SK-N-MC (cell line): ENCODE data around the gene TELO2.

Source experiments
- EZH2 ChIP-seq: fragments of 200-600 bp; sonication (generic); IDR thresholded peaks from one replicate; pipeline ENCODE4 v1.6.1; 2017; ENCODE audit warnings: antibody characterized with exemption
- FOXP2 ChIP-seq: optimal IDR thresholded peaks from 2 replicates; pipeline ENCODE3; 2011; ENCODE audit warnings: mild to moderate bottlenecking, moderate library complexity; ENCODE audit not compliant: insufficient read depth; ENCODE audit errors: extremely low read length, control extremely low read depth
- POLR2AphosphoS5 ChIP-seq: IDR thresholded peaks from 2 replicates; pipeline ENCODE4 v1.6.1; 2012; ENCODE audit warnings: mild to moderate bottlenecking, low read depth, low read length, borderline replicate concordance

- no peak for TF ChIP-seq POLR2AphosphoS5
- no peak for TF ChIP-seq EZH2
- no peak for TF ChIP-seq FOXP2
Observed at GRCh38 chr16:1542166-1542500, 49.0 kb downstream of the TELO2 start.
